Thyroid gland (tissue), 4 donors: ENCODE results near the gene RASAL1. TPM values are rescaled to one million over a fixed set of nuclear protein-coding genes. Genes with fewer than 3 reads are reported as not detected.

Source experiments
- DNase-seq, 2 donors: peaks; one replicate each; pipeline ENCODE4 v3.0.0-alpha.2; 2019
- H3K27ac ChIP-seq, 3 donors: fragments of 200-600 bp; sonication (generic); 1 replicate in 2 of 3; 2 replicates in 1 of 3; pipeline ENCODE4 v1.5.1; 2016 to 2019; ENCODE audit warnings: mild to moderate bottlenecking in 1 of 3, moderate library complexity in 1 of 3
- H3K27me3 ChIP-seq: fragments of 200-600 bp; sonication (generic); one replicate; pipeline ENCODE4 v1.5.1; 2019
- H3K36me3 ChIP-seq, 2 donors: fragments of 200-600 bp; sonication (generic); one replicate each; pipeline ENCODE4 v1.5.1; 2016 to 2019
- H3K4me1 ChIP-seq, 2 donors: fragments of 200-600 bp; sonication (generic); one replicate each; pipeline ENCODE4 v1.5.1; 2017 to 2019
- H3K4me3 ChIP-seq, 3 donors: fragments of 200-600 bp; sonication (generic); replicated peaks in 1 of 3; 1 replicate in 2 of 3; 2 replicates in 1 of 3; pipeline ENCODE4 v1.5.1; 2016; ENCODE audit warnings: mild to moderate bottlenecking in 1 of 3
- H3K9me3 ChIP-seq: fragments of 200-600 bp; sonication (generic); one replicate; pipeline ENCODE4 v1.5.1; 2017
- CTCF ChIP-seq, 6 experiments: fragments of 200-600 bp in 3 of 6; fragments of 450-650 bp in 3 of 6; sonication (generic) in 3 of 6; IDR thresholded peaks; one replicate each; pipeline ENCODE4 v1.5.1; 2016 to 2019; ENCODE audit warnings: antibody characterized with exemption in 6 of 6, mild to moderate bottlenecking in 2 of 6, inconsistent platforms in 1 of 6, moderate library complexity in 1 of 6
- POLR2A ChIP-seq, 2 donors: fragments of 450-650 bp; IDR thresholded peaks; one replicate each; pipeline ENCODE4 v1.6.1; 2017; ENCODE audit warnings: antibody characterized with exemption in 2 of 2, mild to moderate bottlenecking in 2 of 2, moderate library complexity in 1 of 2
- WGBS, 2 donors: methylation state at CpG; one replicate each; pipeline ENCODE4 v1.1.5; 2017; 5-methylcytosine and 5-hydroxymethylcytosine counted together
- intact Hi-C: fragments of 100-400 bp; cut with DNase I; formaldehyde crosslinking; loops from one replicate; pipeline ENCODE4 v1.15.1; 2023
- total RNA-seq, 4 donors: library from RNA; depleted of rRNA; stranded (reverse); fragments of >200 nt; gene quantifications; one replicate each; pipeline ENCODE4 v1.2.3, GENCODE V29; 2016

Gene RASAL1
- 10 to 100 TPM; 27.3 to 52.9 (median 45.1) TPM for total RNA-seq

GRCh38 chr12:113135178-113136127, at the start of gene RASAL1:
Gene RASAL1 (minus strand): TSS chr12:113135761. CDS start chr12:113135462, 299 bp downstream.
- peak within 1 kb of the TSS; percentile 70 to 83 (median 80) for H3K27ac ChIP-seq
- intact Hi-C loops: no loop called here
- peak; percentile 94 to 95 for DNase-seq
- peak within 1 kb of the TSS; percentile 15 to 46 (median 40) for H3K4me3 ChIP-seq
- peak; percentile 45 to 75 (median 62) for TF ChIP-seq CTCF (IDR thresholded peaks at IDR 0.05)
- TF ChIP-seq POLR2A (IDR thresholded peaks at IDR 0.05): peak in 1 of 2 donors; percentile 62
- H3K4me1 ChIP-seq: peaks cover 45 to 65% of the 10 kb centered on the region in 2 donors
- no peaks in the 10 kb centered on the region for H3K27me3 ChIP-seq
- 0 to 2% methylated on average over 8 to 26 of the region's 68 CpGs for WGBS, 2 donors
- H3K9me3 ChIP-seq: no peaks in the 10 kb centered on the region
- H3K36me3 ChIP-seq: no peaks in the 10 kb centered on the region

- Histone ChIP-seq H3K4me1 (peaks cover 12 to 23% of the 10 kb centered on the region in 2 donors), H3K27me3 (no peaks in the 10 kb centered on the region), H3K9me3 (no peaks in the 10 kb centered on the region), H3K27ac (peak overlapping the region; percentile 80 to 95 (median 92)), H3K4me3 (peak overlapping the region; percentile 34 to 96 (median 95)), H3K36me3 (peaks cover 9% of the 10 kb centered on the region in 2 donors)
- 0% methylated on average over 1 to 6 of the region's 20 CpGs for WGBS, 2 donors
- intact Hi-C loops: no loop called here
- no peak for TF ChIP-seq POLR2A (IDR thresholded peaks at IDR 0.05)
- no peak for TF ChIP-seq CTCF (IDR thresholded peaks at IDR 0.05)
- DNase-seq: peak; percentile 88 to 89
These were observed 49.3 kb upstream of the RASAL1 start for GRCh38 chr12:113184900-113185179.

- H3K9me3 ChIP-seq: no peaks in the 10 kb centered on the region
- no peak for DNase-seq
- TF ChIP-seq CTCF (IDR thresholded peaks at IDR 0.05) (no peak), POLR2A (IDR thresholded peaks at IDR 0.05) (no peak)
- no peaks in the 10 kb centered on the region for H3K27me3 ChIP-seq
- H3K4me1 ChIP-seq: peaks cover 12 to 23% of the 10 kb centered on the region in 2 donors
- H3K4me3 ChIP-seq: peak overlapping the region; percentile 34 to 96 (median 95)
- intact Hi-C loops: no loop called here
- peak overlapping the region; percentile 80 to 95 (median 92) for H3K27ac ChIP-seq
- WGBS, 2 donors: 36 to 39% methylated on average over 25 to 26 of the region's 26 CpGs
- peaks cover 15% of the 10 kb centered on the region in 2 donors for H3K36me3 ChIP-seq
These were observed 48.7 kb upstream of the RASAL1 start for GRCh38 chr12:113184098-113184899.

GRCh38 chr12:113183030-113183589, 47.5 kb upstream of the RASAL1 start:
- 97 to 98% methylated on average over 11 of the region's 11 CpGs for WGBS, 2 donors
- no peaks in the 10 kb centered on the region for H3K9me3 ChIP-seq
- H3K36me3 ChIP-seq: peaks cover 24 to 26% of the 10 kb centered on the region in 2 donors
- no peak overlapping the region for H3K4me3 ChIP-seq
- H3K27me3 ChIP-seq: no peaks in the 10 kb centered on the region
- H3K27ac ChIP-seq: no peak overlapping the region
- no peak for DNase-seq
- intact Hi-C loops: no loop called here
- TF ChIP-seq CTCF (IDR thresholded peaks at IDR 0.05): no peak
- no peak for TF ChIP-seq POLR2A (IDR thresholded peaks at IDR 0.05)
- H3K4me1 ChIP-seq: peaks cover 12 to 23% of the 10 kb centered on the region in 2 donors
